ENCODE data around the gene SLC32A1. TPM values are rescaled to one million over a fixed set of nuclear protein-coding genes. Genes with fewer than 3 reads are reported as not detected.
A peak's percentile ranks its signal among the peaks of the same experiment; 100 is the strongest.

SLC32A1 gene
- total and polyA plus RNA-seq, 2 of the 13 experiments (the other 11 are each of a cell fraction or from before 2014, with no cell fraction given), result not detected

DNA sequence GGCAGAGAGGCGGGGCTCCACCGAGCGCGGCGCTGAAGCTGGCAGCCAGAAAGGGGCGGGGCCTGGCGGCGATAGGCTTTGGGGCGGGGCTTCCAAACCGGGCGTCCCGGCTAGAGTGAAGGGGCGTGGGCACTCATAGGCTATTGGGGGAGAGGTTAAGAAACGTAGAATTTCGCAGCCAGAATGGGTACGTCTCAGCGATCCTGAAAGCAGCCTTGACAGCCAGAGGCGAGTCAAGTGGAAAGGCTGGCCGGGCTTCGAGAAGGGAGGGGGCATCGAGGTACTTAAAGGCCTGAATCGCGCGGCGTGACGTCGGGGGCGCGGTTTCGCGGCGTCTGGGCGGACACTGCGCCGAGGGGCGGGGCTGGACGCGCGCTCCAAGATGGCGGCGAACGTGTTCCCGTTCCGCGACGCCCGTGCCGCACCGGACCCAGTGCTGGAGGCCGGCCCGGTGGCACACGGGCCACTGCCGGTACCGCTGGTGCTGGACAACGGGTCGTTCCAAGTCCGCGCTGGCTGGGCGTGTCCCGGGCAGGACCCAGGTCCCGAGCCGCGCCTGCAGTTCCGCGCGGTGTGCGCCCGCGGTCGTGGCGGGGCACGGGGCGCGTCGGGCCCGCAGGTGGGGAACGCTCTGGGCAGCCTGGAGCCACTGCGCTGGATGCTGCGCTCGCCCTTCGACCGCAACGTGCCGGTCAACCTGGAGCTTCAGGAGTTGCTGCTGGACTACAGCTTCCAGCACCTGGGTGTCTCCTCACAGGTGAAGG is 24.0 kb downstream of the SLC32A1 start, which contains the start of gene ACTR5 (continued):
- TF ChIP-seq ZBTB40 (IDR thresholded peaks at IDR 0.05), result no peak
- TF ChIP-seq ZBTB40 (CRISPR knock-in tag; IDR thresholded peaks at IDR 0.05), result peak; percentile 82
- TF ChIP-seq, protein P1, sequence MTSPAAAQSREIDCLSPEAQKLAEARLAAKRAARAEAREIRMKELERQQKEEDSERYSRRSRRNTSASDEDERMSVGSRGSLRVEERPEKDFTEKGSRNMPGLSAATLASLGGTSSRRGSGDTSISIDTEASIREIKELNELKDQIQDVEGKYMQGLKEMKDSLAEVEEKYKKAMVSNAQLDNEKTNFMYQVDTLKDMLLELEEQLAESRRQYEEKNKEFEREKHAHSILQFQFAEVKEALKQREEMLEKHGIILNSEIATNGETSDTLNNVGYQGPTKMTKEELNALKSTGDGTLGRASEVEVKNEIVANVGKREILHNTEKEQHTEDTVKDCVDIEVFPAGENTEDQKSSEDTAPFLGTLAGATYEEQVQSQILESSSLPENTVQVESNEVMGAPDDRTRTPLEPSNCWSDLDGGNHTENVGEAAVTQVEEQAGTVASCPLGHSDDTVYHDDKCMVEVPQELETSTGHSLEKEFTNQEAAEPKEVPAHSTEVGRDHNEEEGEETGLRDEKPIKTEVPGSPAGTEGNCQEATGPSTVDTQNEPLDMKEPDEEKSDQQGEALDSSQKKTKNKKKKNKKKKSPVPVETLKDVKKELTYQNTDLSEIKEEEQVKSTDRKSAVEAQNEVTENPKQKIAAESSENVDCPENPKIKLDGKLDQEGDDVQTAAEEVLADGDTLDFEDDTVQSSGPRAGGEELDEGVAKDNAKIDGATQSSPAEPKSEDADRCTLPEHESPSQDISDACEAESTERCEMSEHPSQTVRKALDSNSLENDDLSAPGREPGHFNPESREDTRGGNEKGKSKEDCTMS (CRISPR knock-in tag; conservative IDR thresholded peaks at IDR 0.05), result no peak; the same call in 1 of the 2 replicates
- TF ChIP-seq, protein P2, sequence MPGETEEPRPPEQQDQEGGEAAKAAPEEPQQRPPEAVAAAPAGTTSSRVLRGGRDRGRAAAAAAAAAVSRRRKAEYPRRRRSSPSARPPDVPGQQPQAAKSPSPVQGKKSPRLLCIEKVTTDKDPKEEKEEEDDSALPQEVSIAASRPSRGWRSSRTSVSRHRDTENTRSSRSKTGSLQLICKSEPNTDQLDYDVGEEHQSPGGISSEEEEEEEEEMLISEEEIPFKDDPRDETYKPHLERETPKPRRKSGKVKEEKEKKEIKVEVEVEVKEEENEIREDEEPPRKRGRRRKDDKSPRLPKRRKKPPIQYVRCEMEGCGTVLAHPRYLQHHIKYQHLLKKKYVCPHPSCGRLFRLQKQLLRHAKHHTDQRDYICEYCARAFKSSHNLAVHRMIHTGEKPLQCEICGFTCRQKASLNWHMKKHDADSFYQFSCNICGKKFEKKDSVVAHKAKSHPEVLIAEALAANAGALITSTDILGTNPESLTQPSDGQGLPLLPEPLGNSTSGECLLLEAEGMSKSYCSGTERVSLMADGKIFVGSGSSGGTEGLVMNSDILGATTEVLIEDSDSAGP (CRISPR knock-in tag; IDR thresholded peaks at IDR 0.05; ENCODE audit: borderline replicate concordance), result peak; percentile 97
- TF ChIP-seq KLF12 (CRISPR knock-in tag; IDR thresholded peaks at IDR 0.05; ENCODE audit: borderline replicate concordance), result peak; percentile 94
- TF ChIP-seq ZNF772 (CRISPR knock-in tag; IDR thresholded peaks at IDR 0.05), result no peak; the same call in 1 of the 2 replicates
- TF ChIP-seq ZNF44 (CRISPR knock-in tag; IDR thresholded peaks at IDR 0.05), result peak; percentile 78; the same call in 1 of the 2 replicates
- TF ChIP-seq ZC3H4 (CRISPR knock-in tag; IDR thresholded peaks at IDR 0.05; ENCODE audit: borderline replicate concordance), result no peak
- TF ChIP-seq HDAC6 (IDR thresholded peaks at IDR 0.05; ENCODE audit: low read depth, low read length), result no peak
- TF ChIP-seq SMC3 (IDR thresholded peaks at IDR 0.05; ENCODE audit: low read length), result no peak
- peak; percentile 95 to 98 for TF ChIP-seq HMGXB4 (CRISPR knock-in tag; IDR thresholded peaks at IDR 0.05; ENCODE audit: borderline replicate concordance in 1 of 2, low read depth in 1 of 2)
- peak; percentile 97 for TF ChIP-seq ZNF253 (CRISPR knock-in tag; IDR thresholded peaks at IDR 0.05; ENCODE audit: borderline replicate concordance)
- TF ChIP-seq HES4 (CRISPR knock-in tag; IDR thresholded peaks at IDR 0.05; ENCODE audit: borderline replicate concordance), result peak; percentile 99
